Stimulated activated naive CD8-positive, alpha-beta T cell treated with anti-CD3 and anti-CD28 coated beads, Interleukin-15, amount 100 ng/mL, for 72 hours (primary cell): ENCODE results near the gene SHISAL2B.
A peak's percentile ranks its signal among the peaks of the same experiment; 100 is the strongest.

Experiments used
- ATAC-seq: fragments of 150-1000 bp; cut with Tn5 transposase; 2 replicates; pipeline ENCODE4 v1.10.0; 2021; ENCODE audit warnings: mild to moderate bottlenecking, moderate library complexity
- DNase-seq, 2 donors: peaks; one replicate each; pipeline ENCODE4 v3.0.0; 2021 to 2022
- H3K27ac Mint-ChIP-seq, 2 donors: one replicate each; pipeline ENCODE4 v1.8.0; 2022; ENCODE audit warnings: mild to moderate bottlenecking in 2 of 2, mixed read lengths in 2 of 2, moderate library complexity in 2 of 2
- H3K27me3 Mint-ChIP-seq: one replicate; pipeline ENCODE4 v1.8.0; 2022; ENCODE audit warnings: mixed read lengths
- H3K4me1 Mint-ChIP-seq: one replicate; pipeline ENCODE4 v1.8.0; 2022; ENCODE audit warnings: mild to moderate bottlenecking, mixed read lengths
- H3K4me3 Mint-ChIP-seq, 2 donors: one replicate each; pipeline ENCODE4 v1.8.0; 2022; ENCODE audit warnings: mild to moderate bottlenecking in 2 of 2, mixed read lengths in 2 of 2, moderate library complexity in 1 of 2
- H3K9me3 Mint-ChIP-seq, 2 donors: one replicate each; pipeline ENCODE4 v1.8.0; 2022; ENCODE audit warnings: mixed read lengths in 2 of 2

The SHISAL2B gene

GRCh38 chr5:64746446-64746845 is 56.1 kb downstream of the SHISAL2B start:
- no peak overlapping the region for H3K27ac Mint-ChIP-seq
- ATAC-seq (no peak), DNase-seq (no peak)
- peaks cover 6% of the 10 kb centered on the region for H3K4me1 Mint-ChIP-seq
- no peaks in the 10 kb centered on the region for H3K9me3 Mint-ChIP-seq
- H3K27me3 Mint-ChIP-seq = no peaks in the 10 kb centered on the region
- H3K4me3 Mint-ChIP-seq = no peak overlapping the region

GRCh38 chr5:64749385-64749784 is 59.1 kb downstream of the SHISAL2B start:
- Mint-ChIP-seq H3K4me1 (peaks cover 6% of the 10 kb centered on the region), H3K4me3 (no peak overlapping the region), H3K9me3 (no peaks in the 10 kb centered on the region), H3K27ac (no peak overlapping the region), H3K27me3 (no peaks in the 10 kb centered on the region)
- ATAC-seq = no peak
- DNase-seq = no peak

GRCh38 chr5:64754066-64754465 is 63.8 kb downstream of the SHISAL2B start:
- ATAC-seq = no peak
- DNase-seq = no peak
- no peak overlapping the region for H3K27ac Mint-ChIP-seq
- H3K9me3 Mint-ChIP-seq = no peaks in the 10 kb centered on the region
- H3K4me3 Mint-ChIP-seq = no peak overlapping the region
- H3K27me3 Mint-ChIP-seq = no peaks in the 10 kb centered on the region
- H3K4me1 Mint-ChIP-seq = no peaks in the 10 kb centered on the region

DNA sequence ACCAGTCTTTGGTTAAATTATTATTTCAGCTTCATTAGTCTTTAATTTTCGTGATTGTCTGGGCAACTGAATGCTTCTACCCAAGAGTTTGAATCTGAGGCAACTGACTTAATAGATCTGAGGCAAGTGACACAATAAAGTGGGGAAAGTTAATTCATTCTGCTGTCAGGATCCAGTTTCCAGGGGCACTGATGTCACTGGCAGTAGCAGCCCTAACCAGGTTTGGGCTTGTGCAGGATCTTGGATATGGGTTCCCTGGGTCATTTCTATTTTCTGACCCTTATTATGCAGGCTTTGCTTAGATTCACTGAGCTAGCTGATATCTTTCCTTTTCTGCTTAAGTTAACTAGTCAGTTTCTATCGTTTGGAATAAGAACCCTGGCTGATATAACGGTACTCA is 68.6 kb downstream of the SHISAL2B start:
- DNase-seq (no peak), ATAC-seq (no peak)
- Mint-ChIP-seq H3K4me3 (no peak overlapping the region), H3K27me3 (no peaks in the 10 kb centered on the region), H3K4me1 (peaks cover 9% of the 10 kb centered on the region), H3K27ac (no peak overlapping the region), H3K9me3 (no peaks in the 10 kb centered on the region)

DNA sequence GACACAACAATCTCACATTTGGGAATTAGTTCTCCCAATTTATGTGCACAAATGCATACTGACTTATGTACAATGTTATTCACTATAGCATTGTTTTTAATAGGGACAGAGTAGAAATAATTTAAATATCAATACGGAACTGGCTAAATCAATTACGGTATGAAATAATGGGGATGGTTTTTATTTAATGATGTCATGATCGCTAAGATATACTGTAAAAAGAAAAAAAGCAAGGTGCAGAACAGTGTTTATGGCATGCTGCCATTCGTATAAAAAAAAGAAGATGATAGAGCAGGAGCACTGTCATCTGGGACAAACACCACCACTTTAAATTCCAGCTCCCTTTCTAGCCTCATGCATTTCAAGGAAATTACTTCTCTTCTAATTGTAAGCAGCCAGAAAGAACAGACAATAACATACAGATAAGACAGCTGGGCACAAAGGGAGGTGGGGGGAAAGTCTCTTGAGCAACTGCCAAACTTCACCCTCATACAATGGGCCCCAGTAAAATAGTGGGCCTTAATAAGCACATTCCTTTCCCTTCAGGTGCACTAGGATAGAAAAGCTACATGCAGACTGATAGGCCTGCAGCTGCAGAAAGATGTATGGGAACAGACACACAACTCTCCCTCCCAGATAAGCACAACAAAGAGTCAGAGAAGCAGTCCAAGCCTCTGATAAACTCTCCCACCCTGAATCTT is 69.8 kb downstream of the SHISAL2B start:
- no peak for ATAC-seq
- DNase-seq = no peak
- Mint-ChIP-seq H3K9me3 (no peaks in the 10 kb centered on the region), H3K4me1 (peaks cover 9% of the 10 kb centered on the region), H3K4me3 (no peak overlapping the region), H3K27me3 (no peaks in the 10 kb centered on the region), H3K27ac (no peak overlapping the region)

DNA sequence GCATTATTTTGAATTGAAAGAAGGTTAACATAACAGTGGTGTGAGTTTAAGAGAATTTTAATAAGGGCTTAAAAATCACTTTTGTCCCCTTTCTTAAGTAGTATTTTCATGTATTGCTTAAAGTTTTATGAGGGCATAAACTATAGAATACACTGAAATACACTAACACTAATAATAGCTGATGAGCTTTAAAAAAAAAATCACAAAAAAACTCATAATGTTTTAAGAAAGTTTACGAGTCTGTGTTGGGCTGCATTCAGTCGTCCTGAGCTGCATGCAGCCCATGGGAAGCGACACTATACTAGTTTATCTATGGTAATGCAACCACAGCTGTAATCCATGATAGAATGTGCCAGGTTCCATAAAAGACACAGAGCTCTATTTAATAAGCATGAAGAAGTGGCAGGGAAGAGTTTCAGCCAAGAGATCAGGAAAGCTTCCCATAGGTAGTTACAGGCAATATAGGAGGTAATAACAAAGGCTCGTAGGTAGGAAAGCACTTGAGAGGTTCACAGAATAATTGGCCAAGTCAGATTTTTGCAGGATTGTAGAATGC is 73.7 kb downstream of the SHISAL2B start:
- DNase-seq = no peak
- Mint-ChIP-seq H3K27ac (no peak overlapping the region), H3K27me3 (no peaks in the 10 kb centered on the region), H3K4me1 (peaks cover 32% of the 10 kb centered on the region), H3K4me3 (no peak overlapping the region), H3K9me3 (no peaks in the 10 kb centered on the region)
- ATAC-seq = no peak

GRCh38 chr5:64765804-64766504 is 75.7 kb downstream of the SHISAL2B start:
- peak overlapping the region in 1 of 2 donors; percentile 36 for H3K27ac Mint-ChIP-seq
- H3K9me3 Mint-ChIP-seq = no peaks in the 10 kb centered on the region
- H3K4me1 Mint-ChIP-seq = peaks cover 41% of the 10 kb centered on the region
- H3K27me3 Mint-ChIP-seq = no peaks in the 10 kb centered on the region
- DNase-seq (no peak), ATAC-seq (no peak)
- no peak overlapping the region for H3K4me3 Mint-ChIP-seq

DNA sequence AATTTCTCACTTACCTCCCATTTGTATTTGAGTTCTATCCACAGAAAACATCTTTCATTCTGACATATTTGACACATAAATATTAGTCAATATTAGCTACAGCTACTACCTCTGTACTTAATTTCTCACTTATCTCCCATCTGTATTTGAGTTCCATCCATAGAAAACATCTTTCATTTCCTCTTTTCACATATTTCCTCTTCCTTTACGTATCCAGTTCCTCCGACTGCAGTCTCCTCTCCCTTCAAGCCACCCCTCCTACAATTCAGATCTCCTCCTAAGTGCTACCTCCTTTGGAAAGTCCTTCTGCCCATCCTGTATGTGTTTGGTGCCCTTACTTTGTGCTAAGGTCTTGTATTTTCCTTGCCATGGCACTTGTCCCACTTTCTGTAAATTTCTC is 76.6 kb downstream of the SHISAL2B start:
- peaks cover 41% of the 10 kb centered on the region for H3K4me1 Mint-ChIP-seq
- H3K4me3 Mint-ChIP-seq = peak overlapping the region; percentile 45 to 100
- ATAC-seq = no peak
- H3K9me3 Mint-ChIP-seq = no peaks in the 10 kb centered on the region
- H3K27me3 Mint-ChIP-seq = no peaks in the 10 kb centered on the region
- no peak for DNase-seq
- peak overlapping the region in 1 of 2 donors; percentile 26 for H3K27ac Mint-ChIP-seq
